ENCODE measurements around the gene AIG1.

DNA sequence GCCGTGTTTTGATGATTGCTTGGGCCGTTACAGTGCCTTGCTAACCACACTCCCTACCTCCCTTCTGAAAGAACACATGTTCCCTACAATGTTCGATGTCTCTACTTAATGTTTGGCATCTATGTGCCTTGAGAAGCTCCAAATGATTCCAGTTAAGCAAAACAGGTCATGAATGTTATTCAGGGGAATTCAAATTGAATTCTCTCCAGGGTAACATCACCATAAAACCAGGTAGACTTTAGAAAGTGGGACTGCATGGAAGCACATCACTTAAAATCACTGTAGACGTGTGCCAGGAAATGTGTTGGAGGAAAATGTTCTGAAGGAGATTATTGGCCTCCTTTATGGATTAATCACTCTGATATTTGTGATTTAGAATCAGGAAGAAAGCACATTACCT lies 261.7 kb downstream of the AIG1 start:
- TF ChIP-seq POLR2AphosphoS5 (IDR thresholded peaks at IDR 0.05): no peak
- no peak for TF ChIP-seq CTCF (IDR thresholded peaks at IDR 0.05; ENCODE audit: poor library complexity, severe bottlenecking)
- no peak for TF ChIP-seq TAF1 (IDR thresholded peaks at IDR 0.05; ENCODE audit: low read depth)
- TF ChIP-seq MXI1 (conservative IDR thresholded peaks at IDR 0.05; ENCODE audit: poor library complexity, severe bottlenecking): no peak
- TF ChIP-seq EZH2 (IDR thresholded peaks at IDR 0.05; ENCODE audit: borderline replicate concordance, insufficient read depth, low read length, poor library complexity, severe bottlenecking): no peak
- TF ChIP-seq RAD21 (conservative IDR thresholded peaks at IDR 0.05): no peak
- no peak for TF ChIP-seq SMC3 (conservative IDR thresholded peaks at IDR 0.05; ENCODE audit: poor library complexity)
- no peak for TF ChIP-seq EP300 (conservative IDR thresholded peaks at IDR 0.05; ENCODE audit: poor library complexity, severe bottlenecking)
